Measurements from ENCODE around the gene DES.

The DES gene

GRCh38 chr2:219422952-219423534 is 4.9 kb downstream of the DES start:
- DNase-seq: no peak

- DNase-seq: no peak
Observed at GRCh38 chr2:219423652-219424377, 5.6 kb downstream of the DES start.

GRCh38 chr2:219425238-219426067 is 7.3 kb downstream of the DES start:
- DNase-seq: no peak

GRCh38 chr2:219426068-219426443 is 7.9 kb downstream of the DES start:
- no peak for DNase-seq

GRCh38 chr2:219426534-219427136 is 8.5 kb downstream of the DES start:
- no peak for DNase-seq

- no peak for DNase-seq
Observed at GRCh38 chr2:219428469-219428868, 10.3 kb downstream of the DES start.

- no peak for DNase-seq
Observed at GRCh38 chr2:219429958-219430606, 11.9 kb downstream of the DES start.

- DNase-seq: peak; percentile 15
Observed at GRCh38 chr2:219430633-219431615, 12.7 kb downstream of the DES start.

GRCh38 chr2:219433666-219434467 is 15.7 kb downstream of the DES start:
- no peak for DNase-seq

GRCh38 chr2:219434468-219434717 is 16.2 kb downstream of the DES start:
- no peak for DNase-seq

- DNase-seq: no peak
Observed at GRCh38 chr2:219434718-219435525, 16.7 kb downstream of the DES start, which contains the start of gene SPEG. SPEG (plus strand) TSS chr2:219434843; CDS start chr2:219434978, 135 bp downstream.

GRCh38 chr2:219435701-219436100 is 17.5 kb downstream of the DES start:
- DNase-seq: no peak

- DNase-seq: no peak
Observed at GRCh38 chr2:219436491-219436890, 18.3 kb downstream of the DES start.

GRCh38 chr2:219437141-219437540 is 19.0 kb downstream of the DES start:
- DNase-seq: no peak

GRCh38 chr2:219437690-219438206 is 19.6 kb downstream of the DES start:
- DNase-seq: no peak

- DNase-seq: no peak
Observed at GRCh38 chr2:219438453-219438852, 20.3 kb downstream of the DES start.

GRCh38 chr2:219439506-219439905 is 21.3 kb downstream of the DES start:
- DNase-seq: no peak

- no peak for DNase-seq
Observed at GRCh38 chr2:219440388-219441256, 22.4 kb downstream of the DES start.
